ENCODE data around the gene ATRN.

Gene ATRN

DNA sequence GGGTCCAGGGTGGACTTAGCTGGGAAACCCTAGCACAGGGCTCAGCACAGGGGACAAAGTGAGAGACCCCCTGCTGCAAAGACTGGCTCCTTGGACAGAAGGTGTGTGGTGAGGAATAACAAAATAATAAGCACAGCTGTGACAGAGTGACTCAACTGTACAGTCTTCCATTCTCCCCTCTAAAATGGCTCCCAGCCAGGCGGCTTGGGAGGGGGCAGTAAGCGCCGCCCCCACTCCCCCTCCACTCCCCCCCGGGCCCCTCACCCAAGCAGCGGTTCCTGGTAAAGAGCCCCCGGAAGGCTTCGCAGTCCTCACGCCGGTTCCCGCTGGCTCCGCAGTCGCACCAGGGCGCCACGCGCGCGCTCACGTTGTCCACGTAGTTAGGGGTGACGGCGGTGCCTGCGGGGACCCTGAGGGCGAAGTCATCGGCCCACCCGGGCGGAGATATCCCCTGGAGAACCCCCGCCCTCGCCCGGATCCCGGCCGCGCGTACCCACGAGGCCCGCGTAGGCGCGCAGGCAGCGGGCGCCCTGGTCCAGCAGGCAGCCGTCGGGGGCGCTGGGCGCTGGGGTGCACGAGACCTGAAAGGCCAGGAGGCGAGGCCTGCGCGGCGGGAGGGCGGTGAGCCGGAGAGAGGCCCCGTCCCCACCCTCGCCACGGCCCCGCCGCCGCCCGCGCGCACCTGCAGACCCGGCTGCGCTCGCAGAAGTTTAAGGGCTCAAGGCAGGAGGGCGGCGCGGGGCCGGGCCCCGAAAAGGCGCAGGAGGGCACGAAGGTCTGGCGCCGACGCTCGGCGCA, 189.6 kb downstream of the ATRN start:
- no peak overlapping the region for H3K4me3 ChIP-seq (replicated peaks in 1 of 2; ENCODE audit: low read depth in 2 of 2, low read length in 2 of 2)
- TF ChIP-seq CTCF (IDR thresholded peaks at IDR 0.05; ENCODE audit: low read depth, low read length): peak; percentile 2
- DNase-seq (ENCODE audit: low read depth in 2 of 2): no peak

DNA sequence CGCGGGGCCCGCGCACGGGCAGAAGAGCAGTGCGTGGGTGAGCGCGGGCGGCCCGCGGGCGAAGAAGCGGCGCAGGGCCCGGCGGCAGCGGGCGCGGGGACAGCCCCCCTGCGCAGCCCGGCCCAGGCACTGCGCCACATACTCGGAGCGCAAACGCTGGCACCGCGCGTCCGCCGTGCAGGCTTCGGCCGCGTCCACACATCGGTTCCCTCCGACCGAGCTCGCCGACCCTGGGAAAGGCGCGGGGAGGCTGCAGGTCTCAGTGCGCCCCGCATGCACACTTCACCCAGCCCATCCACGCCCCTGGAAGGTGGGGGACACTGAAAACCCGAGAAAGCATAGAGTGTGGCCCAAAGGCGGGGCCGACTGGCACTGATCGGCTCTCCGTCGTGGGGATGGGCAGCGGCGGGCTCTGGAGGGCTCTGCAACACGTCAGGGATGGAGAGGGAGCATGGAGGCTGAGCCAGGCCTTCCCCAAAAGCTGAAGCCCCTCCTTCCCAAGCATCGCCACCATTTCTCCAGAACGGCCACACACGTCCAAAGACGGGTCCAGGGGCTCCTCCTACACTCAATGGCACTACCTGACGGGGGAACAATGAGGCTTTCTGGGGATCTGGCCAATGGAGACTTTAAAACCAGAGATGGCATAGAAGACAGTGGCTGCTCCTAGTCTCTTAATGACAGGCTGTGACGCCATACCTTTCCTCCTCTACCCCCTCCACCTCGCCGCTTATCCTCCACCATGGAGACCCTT, 190.4 kb downstream of the ATRN start:
- no peak for DNase-seq (ENCODE audit: low read depth in 2 of 2)
- TF ChIP-seq CTCF (IDR thresholded peaks at IDR 0.05; ENCODE audit: low read depth, low read length): no peak
- no peak overlapping the region for H3K4me3 ChIP-seq (replicated peaks in 1 of 2; ENCODE audit: low read depth in 2 of 2, low read length in 2 of 2)

DNA sequence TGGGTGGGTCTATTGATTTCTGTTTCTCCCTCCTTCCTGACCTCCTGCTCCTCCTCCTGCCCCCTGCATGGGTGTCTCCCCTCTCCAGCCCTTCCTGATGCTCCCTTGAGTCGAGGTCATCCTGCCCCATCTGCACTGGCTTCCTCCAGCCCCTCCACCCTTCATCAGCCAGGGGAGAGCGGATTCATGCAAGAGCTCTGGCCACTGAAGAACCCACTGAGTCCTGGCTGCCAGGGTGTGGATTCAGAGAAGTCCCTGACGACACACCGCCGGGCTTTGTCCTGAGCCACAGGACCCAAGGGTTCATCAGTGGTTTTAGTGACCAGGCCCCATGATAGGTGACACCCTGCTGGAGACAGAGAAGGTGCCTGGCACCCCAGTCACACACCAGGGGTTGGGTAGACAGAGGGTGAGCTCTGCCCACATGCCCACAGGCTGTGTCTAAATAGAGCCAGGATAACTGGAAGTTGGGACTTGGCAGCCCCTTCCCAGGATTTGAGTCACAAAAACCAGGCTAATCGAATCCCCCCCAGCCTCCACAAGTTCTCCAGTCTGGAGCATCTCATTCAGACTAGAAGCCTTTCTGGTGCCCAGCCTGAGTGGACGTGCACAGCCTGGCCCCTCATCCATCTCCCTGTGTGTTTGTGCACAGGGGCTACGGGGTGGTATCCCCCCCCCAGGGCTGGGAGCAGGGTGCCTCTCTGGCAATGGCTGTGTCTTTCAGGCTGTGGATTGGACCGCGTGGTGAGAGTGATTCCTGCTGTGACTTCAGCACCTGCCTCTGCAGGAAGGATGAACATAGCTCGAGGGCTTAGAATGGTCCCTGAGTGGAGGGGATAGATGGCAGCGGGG, 191.2 kb downstream of the ATRN start:
- TF ChIP-seq CTCF (IDR thresholded peaks at IDR 0.05; ENCODE audit: low read depth, low read length): no peak
- no peak overlapping the region for H3K4me3 ChIP-seq (replicated peaks in 1 of 2; ENCODE audit: low read depth in 2 of 2, low read length in 2 of 2)
- DNase-seq (ENCODE audit: low read depth in 2 of 2): no peak

DNA sequence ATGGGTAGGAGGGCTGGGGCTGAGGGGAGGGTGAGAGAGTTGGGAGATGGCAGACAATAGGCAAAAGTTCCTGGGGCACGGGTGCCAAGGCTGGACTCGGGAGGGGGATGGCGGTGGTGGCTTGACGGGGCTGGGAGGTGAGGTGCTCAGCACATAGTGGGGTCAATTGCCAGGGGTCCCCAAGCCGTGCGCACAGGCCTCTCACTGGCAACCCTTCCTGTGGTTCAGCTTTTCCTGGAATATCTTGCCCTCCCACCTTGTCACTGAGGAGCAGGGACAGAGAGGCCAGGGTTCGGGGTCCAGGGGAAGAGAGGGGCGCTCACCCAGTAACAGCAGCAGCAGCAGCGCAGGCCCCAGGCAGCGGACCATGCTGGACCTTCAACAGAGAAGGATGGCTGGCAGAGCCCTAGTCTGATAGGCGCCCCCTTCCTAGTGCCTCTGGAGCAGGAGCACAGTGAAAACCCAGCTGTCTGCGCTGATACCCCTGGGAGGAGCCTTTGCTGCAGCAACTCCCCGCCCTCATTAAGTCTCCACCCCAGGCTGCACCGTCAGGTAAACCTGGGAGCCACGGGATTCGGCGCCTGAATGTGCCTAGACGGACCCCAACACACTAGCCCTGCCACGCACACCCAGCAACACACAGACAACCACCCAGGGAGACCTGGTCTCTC, 192.3 kb downstream of the ATRN start, which contains the start of gene GFRA4:
Gene GFRA4, minus strand, starts transcription at position 369 of the 671 bp plus-strand sequence. Its CDS starts 0 bp downstream, at position 369.
- no peak for TF ChIP-seq CTCF (IDR thresholded peaks at IDR 0.05; ENCODE audit: low read depth, low read length)
- no peak within 1 kb of the TSS for H3K4me3 ChIP-seq (replicated peaks in 1 of 2; ENCODE audit: low read depth in 2 of 2, low read length in 2 of 2)
- DNase-seq (ENCODE audit: low read depth in 2 of 2): no peak

GRCh38 chr20:3663858-3664257, 193.0 kb downstream of the ATRN start:
- TF ChIP-seq CTCF (IDR thresholded peaks at IDR 0.05; ENCODE audit: low read depth, low read length): no peak

DNA sequence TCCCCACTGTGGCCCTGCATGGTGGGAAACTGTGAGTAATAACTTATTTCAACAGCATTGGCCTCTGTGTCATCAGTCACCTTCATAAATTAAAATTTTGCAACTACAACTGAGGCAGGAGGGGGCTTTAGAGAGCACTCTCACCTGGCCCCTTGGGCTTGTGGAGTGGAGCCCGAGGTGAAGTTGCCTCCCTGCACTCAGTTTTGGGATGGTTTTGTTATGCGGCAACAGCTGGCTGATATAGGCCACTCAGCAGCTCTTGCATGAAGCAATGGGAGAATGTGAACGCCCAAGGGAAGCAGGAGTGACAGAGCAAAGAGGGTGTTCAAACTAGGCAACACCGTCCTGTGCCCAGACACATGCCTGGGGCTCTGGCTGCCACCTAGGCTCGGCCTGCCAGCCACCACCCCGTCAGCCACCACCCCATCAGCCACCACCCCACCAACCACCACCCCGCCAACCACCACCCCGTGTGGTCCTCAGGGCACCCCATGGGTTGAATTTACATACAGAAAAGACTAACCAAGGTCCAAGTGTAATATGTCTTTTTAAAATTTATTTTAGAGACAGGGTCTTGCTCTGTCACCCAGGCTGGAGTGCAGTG, 196.7 kb downstream of the ATRN start:
- no peak for TF ChIP-seq CTCF (IDR thresholded peaks at IDR 0.05; ENCODE audit: low read depth, low read length)
- H3K4me3 ChIP-seq (replicated peaks in 1 of 2; ENCODE audit: low read depth in 2 of 2, low read length in 2 of 2): no peak overlapping the region
- DNase-seq (ENCODE audit: low read depth in 2 of 2): no peak

More at GRCh38 chr20:3663858-3664257, 193.0 kb downstream of the ATRN start:
- DNase-seq (ENCODE audit: low read depth in 2 of 2): no peak
- H3K4me3 ChIP-seq (replicated peaks in 1 of 2; ENCODE audit: low read depth in 2 of 2, low read length in 2 of 2): no peak overlapping the region
